ENCODE measurements around the gene TBKBP1.

GRCh38 chr17:47693731-47694580 lies at the start of gene TBKBP1:
- TF ChIP-seq CTCF (IDR thresholded peaks at IDR 0.05): no peak
- TF ChIP-seq POLR2A (IDR thresholded peaks at IDR 0.05): no peak
- TF ChIP-seq POLR2AphosphoS5 (IDR thresholded peaks at IDR 0.05): no peak

Data from breast epithelium (tissue), 3 donors.